ENCODE results near the gene CFAP299.

DNA sequence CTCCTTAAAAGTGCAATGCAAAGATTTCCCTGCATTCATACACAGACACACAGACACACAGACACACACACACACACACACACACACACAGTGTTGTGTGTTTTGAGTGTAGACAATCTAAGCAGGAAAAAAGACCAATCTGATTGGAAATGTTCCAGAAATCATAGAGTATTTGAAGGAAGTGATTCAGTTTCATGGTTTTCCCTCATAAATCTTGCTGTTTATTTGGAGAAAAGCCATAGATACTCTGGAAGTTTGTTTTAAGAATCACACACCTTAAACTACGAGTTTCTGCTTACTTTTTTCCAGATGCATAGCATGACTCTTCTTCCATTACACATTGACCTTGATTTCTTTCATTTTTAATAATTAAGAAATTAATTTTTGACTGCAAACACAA lies 396.5 kb downstream of the CFAP299 start:
- TF ChIP-seq, protein P1, sequence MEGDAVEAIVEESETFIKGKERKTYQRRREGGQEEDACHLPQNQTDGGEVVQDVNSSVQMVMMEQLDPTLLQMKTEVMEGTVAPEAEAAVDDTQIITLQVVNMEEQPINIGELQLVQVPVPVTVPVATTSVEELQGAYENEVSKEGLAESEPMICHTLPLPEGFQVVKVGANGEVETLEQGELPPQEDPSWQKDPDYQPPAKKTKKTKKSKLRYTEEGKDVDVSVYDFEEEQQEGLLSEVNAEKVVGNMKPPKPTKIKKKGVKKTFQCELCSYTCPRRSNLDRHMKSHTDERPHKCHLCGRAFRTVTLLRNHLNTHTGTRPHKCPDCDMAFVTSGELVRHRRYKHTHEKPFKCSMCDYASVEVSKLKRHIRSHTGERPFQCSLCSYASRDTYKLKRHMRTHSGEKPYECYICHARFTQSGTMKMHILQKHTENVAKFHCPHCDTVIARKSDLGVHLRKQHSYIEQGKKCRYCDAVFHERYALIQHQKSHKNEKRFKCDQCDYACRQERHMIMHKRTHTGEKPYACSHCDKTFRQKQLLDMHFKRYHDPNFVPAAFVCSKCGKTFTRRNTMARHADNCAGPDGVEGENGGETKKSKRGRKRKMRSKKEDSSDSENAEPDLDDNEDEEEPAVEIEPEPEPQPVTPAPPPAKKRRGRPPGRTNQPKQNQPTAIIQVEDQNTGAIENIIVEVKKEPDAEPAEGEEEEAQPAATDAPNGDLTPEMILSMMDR (IDR thresholded peaks at IDR 0.05): no peak
- no peak for TF ChIP-seq POLR2A (IDR thresholded peaks at IDR 0.05)
- no peak for TF ChIP-seq POLR2AphosphoS5 (IDR thresholded peaks at IDR 0.05)
